GM18951 (cell line): ENCODE measurements around the gene TPSD1.

Source experiments
- POLR2A ChIP-seq: IDR thresholded peaks from 4 replicates; pipeline ENCODE4 v1.6.1; 2011; ENCODE audit warnings: mild to moderate bottlenecking; ENCODE audit not compliant: insufficient read length, insufficient read depth; ENCODE audit errors: extremely low read depth
- in situ Hi-C: fragments of 300-500 bp; cut with MboI; formaldehyde crosslinking; loops from one replicate; pipeline ENCODE4 v1.12.0; 2022; ENCODE audit warnings: low sequenced_read_pairs, mixed read lengths, inconsistent platforms; ENCODE audit not compliant: unreplicated experiment

Gene TPSD1

DNA sequence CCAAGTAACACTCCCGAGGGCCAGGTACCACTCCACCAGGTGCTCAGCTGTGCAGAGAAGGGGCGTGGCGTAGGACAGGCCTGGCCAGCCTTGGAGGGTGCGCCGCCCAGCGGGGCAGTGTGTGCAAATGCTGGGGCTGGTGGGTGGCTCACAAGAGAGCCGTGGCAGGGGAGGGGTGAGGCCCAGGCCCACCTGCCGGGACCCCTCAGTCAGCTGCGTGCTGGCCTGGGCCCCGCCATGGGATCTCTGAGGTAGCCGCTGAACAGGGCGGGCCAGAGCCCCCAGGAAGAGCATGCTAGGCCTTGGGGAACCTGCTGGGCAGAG lies 39.6 kb upstream of the TPSD1 start:
- in situ Hi-C loops = no loop called here
- TF ChIP-seq POLR2A = no peak

GRCh38 chr16:1216681-1217400 lies 39.0 kb upstream of the TPSD1 start:
- in situ Hi-C loops = no loop called here
- TF ChIP-seq POLR2A = no peak

GRCh38 chr16:1217526-1217925 lies 38.3 kb upstream of the TPSD1 start:
- in situ Hi-C loops = no loop called here
- TF ChIP-seq POLR2A = no peak

DNA sequence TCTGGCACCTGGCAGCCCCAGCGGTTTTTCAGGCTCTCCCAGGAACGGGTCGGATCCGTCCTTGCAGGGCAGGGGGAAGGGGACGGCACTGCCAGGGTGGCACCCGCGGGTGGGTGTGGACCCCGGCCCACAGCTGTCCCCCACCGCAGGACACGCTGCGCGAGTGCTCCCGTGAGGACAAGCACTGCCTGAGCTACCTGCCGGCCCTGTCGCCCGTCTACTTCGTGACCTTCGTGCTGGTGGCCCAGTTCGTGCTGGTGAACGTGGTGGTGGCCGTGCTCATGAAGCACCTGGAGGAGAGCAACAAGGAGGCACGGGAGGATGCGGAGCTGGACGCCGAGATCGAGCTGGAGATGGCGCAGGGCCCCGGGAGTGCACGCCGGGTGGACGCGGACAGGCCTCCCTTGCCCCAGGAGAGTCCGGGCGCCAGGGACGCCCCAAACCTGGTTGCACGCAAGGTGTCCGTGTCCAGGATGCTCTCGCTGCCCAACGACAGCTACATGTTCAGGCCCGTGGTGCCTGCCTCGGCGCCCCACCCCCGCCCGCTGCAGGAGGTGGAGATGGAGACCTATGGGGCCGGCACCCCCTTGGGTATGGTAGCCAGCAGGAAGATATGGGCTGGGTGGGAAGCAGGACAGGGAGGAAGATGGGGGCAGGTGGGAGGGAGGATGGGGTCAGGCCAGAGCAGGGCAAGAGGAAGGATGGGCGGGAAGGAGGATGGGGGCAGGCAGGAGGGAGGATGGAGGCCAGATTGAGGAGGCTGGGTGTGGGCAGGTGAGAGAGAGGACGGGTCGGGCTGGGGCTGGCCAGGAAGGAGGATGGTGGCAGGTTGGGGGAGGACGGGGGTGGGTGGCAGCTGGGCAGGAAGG lies 37.6 kb upstream of the TPSD1 start:
- in situ Hi-C loops = no loop called here
- TF ChIP-seq POLR2A = no peak

- in situ Hi-C loops = no loop called here
- no peak for TF ChIP-seq POLR2A
These were observed 36.8 kb upstream of the TPSD1 start for GRCh38 chr16:1218930-1219611.

- in situ Hi-C loops = no loop called here
- TF ChIP-seq POLR2A = no peak
These were observed 35.7 kb upstream of the TPSD1 start for GRCh38 chr16:1220098-1220728.

DNA sequence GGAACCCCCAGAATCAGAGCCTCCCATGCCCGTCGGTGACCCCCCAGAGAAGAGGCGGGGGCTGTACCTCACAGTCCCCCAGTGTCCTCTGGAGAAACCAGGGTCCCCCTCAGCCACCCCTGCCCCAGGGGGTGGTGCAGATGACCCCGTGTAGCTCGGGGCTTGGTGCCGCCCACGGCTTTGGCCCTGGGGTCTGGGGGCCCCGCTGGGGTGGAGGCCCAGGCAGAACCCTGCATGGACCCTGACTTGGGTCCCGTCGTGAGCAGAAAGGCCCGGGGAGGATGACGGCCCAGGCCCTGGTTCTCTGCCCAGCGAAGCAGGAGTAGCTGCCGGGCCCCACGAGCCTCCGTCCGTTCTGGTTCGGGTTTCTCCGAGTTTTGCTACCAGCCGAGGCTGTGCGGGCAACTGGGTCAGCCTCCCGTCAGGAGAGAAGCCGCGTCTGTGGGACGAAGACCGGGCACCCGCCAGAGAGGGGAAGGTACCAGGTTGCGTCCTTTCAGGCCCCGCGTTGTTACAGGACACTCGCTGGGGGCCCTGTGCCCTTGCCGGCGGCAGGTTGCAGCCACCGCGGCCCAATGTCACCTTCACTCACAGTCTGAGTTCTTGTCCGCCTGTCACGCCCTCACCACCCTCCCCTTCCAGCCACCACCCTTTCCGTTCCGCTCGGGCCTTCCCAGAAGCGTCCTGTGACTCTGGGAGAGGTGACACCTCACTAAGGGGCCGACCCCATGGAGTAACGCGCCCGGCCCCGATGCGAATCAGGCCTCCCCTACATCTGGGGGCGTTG lies 34.8 kb upstream of the TPSD1 start:
- in situ Hi-C loops = no loop called here
- no peak for TF ChIP-seq POLR2A

DNA sequence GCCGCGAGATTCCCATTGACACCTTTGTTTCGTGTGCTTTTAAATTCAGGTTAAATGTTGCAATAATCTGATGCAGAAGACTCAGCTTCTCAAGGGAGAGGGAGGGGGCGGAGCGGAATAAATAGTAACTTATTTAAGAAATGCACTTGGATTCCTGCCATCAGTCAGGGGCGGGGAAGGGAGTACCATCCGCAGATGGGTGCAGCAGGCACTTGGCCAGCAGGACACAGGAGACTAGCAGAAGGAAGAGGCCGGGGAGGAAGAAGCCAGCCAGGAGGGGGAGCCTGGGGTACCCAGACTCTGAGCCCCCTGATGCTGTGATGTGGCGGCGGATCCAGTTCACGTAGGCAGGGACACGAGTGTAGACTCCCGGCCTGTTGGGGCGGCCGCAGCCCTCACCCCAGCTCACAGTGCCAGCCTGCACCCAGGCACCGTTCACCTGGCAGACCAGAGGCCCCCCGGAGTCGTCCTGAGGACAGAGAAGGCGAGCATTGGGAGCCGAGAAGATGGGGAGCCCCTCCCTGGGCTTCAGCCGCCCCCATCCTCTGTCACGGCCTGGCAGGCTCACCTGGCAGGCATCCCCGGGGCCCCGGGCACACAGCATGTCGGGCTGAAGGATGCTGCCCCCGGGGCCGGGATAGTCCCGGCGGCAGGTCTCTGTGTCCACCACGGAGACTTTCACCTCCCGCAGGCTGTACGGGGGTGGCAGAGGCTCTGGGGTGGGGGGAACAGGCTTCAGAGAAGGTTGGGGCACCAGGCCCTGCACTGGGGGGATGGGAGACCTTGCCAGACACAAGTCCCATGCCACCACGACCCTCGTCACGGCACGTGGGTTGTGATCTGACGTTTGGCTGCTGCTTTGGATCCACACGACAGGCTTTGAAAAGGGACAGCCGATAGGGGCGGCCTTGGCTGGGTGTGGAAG lies 34.0 kb upstream of the TPSD1 start:
- no peak for TF ChIP-seq POLR2A
- in situ Hi-C loops = no loop called here

DNA sequence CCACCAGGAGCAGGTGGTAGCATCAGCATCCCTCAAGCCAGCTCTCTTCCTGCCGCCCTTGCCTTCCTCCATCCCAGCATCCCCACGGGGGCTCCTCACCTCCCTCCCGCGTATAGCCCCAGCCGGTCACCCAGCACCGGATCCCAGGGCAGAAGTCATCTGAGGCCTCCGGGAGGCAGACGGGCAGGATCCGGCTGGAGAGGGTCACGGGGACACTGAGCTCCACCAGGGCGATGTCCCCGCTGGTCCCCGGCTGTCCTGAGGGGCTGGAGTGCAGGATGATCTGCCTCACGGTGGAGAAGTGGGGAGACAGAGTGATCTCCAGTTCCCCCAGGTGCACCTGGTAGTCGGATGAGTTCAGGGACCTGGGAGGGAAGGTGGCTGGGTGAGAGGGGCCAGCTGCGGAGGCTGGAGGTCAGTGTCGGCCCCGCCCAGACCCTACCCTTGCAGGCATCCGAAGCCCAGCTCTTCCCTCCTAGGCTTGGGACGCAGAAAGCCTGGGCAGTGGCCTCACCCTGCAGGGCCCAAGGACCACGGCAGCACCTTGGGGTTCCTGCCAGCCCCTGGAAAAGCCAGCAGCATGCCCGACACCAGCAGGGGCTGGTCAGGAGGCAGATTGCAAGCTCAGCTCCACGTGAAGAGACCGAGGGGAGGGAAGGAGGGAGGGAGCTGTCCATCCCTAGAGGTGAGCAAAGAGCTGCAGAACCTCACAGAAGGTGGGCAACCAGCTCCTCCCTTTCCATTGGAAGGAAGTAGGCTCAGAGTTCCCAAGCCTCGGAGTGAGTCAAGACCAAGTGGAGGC lies 33.1 kb upstream of the TPSD1 start:
- TF ChIP-seq POLR2A = no peak
- in situ Hi-C loops = no loop called here

- in situ Hi-C loops = no loop called here
- TF ChIP-seq POLR2A = no peak
These were observed 32.3 kb upstream of the TPSD1 start for GRCh38 chr16:1223355-1224214.
